GM04504 (cell line): ENCODE results near the gene MOV10.

Experiments used
- DNase-seq: peaks from one replicate; pipeline ENCODE4 v3.0.0-alpha.2; 2012; ENCODE audit warnings: low read depth

The MOV10 gene

DNA sequence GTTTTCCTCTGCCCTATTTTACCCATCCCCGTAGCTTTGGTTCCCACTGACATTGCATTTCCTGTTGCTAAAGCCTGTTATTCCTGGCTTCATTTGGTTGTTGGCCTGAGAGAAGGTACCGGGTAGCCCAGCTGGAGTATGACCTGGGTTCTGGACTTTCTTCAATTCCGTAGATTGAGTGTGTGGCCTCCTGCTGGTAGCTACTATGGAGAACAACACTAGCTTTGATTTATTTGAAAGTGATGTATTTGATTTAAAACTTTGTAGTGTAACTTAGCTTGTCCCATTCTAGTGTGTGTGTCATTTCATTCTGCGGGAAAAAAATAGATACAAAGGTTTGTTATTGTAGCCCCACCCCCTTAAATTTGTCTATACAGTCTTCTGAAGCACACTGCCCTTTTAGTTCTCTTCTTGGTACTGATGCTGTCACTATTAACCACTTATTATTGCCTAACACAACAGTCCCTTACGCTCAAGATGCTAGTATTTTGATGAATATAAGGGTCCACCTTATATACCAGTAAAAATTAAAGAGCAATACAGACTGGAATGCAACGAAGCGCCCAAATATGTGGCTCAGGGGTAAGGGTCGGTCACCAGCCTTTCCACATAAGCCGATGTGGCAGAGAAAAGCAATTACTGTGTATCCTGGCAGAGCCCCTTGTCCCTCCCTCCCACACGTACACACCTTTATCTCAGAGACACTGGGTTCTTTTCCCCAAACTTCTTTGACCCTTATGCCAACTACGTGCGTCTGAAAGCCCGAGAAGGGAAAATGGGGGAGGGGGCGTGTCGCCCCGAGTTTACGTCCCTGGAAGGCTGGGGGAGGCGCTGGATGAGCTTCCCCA, 643 bp upstream of the MOV10 start:
- peak; percentile 58 for DNase-seq

DNA sequence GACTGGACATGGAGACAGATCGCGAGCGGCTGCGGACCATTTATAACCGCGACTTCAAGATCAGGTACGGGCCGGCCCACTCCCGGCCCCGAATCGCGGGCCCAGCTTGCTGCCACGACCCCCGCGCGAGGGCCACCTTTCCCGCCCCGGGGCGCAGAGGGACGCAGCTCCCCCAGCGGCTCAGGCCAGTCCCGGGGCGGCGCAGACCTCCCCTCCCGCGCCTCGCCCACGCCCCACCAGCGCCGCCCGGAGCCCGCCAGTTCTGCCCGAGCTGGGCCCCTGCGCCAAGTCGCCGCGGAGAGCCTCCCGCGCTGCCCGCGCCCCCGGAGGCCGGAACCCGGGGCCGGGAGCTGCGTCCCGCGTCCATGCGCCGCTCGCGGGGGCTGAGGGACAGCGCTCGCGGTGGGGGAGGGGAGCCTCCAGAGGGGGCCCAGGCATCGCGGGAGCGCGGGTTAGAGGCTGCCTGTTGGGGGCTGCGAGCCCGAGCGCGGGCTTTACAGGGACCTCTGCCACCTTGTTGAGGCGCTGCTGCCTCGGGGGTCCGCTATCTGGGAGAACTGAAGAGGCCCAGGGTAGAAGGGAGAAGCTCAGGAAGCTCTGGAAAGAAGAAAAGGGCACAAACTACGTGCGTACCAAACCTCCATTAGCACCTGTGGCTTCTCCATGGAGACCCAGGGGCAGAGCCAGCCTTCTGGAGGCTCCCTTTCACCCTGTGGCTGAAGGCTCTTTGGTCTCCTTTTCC, 698 bp downstream of the MOV10 start:
- DNase-seq: no peak

DNA sequence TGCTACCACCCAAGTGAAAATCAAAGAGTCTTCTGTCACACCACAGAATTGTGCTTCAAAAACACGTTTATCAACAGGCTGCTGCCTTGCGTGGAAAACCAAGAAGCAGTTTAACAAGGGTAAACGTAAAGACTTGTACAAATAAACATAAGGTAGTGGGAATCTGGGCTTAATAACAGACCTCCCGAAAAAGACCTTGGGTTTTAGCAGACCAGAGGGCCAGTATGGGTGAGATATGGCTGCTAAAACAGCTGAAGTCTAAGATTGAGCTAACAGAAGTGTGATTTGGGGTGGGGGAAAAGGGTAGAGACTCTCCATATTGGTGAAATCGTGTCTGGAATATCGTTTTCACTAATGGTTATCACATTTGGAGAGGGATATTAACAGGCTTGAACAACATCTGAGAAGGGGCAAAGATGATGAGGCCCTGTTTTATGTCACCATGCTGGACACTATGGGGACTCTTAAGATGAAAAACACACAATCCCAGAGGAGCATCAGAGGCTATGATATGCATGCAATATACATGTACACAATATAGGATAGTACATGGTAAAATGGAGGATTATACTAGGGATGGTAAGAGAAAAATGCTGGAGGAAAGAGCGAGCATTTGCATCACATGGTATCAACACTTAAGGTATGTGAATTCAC, 1.4 kb downstream of the MOV10 start:
- no peak for DNase-seq

DNA sequence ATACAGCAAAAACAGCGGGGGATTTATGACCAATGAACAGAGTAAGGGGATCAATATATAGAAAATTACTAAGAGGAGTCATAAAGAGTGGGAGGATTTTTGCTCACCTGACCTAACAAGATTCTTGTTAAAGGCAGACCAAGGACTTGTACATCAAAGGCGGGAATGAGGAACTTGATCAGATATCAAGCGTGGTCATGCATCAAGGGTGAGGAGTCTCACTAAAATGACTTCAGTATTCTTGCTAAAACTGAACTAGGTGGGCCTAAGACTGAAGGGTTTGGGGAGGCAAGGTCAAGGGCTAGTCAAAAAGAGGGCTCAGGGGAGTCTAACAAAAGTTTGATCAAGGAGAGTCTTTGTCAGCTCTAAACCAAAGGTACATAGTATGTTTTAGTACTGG, 2.1 kb downstream of the MOV10 start:
- DNase-seq: no peak

DNA sequence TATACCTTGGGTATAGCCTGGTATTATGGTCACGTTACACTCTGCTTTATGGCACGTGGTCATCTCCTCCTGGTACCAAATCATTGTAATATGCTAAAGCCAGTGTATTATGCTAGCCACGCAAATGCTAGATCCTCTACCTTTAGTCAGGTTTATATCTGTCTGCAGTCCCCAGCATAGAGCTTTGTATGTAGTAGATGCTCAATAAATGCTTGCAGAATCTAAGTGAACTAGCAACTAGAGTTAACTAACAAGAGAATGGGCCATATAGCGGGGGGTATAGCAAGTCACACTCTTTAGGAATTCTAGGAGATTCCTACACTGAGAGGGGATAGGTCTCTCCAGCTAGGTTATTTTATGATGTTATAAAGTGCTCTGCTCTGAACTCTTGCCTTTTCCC, 3.0 kb downstream of the MOV10 start:
- DNase-seq: no peak

DNA sequence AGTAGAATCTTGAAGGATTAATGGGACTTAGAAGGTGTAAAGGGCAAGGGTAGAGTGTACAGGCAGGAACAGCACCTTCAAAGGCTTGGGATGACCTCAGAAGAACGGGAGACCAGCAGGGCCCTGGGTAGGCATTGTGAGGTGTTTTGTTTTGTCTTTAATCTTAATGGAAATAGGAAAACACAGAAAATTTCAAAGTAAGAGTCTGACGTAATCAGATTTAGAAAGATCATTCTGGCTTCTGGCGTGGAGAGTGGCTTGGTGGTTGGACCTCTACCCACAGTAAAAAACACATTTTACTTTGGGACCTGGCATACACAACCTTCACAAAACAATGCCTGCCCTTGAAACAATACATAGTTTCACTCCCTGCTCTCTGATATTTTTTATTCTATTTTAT, 4.1 kb downstream of the MOV10 start:
- DNase-seq: no peak

DNA sequence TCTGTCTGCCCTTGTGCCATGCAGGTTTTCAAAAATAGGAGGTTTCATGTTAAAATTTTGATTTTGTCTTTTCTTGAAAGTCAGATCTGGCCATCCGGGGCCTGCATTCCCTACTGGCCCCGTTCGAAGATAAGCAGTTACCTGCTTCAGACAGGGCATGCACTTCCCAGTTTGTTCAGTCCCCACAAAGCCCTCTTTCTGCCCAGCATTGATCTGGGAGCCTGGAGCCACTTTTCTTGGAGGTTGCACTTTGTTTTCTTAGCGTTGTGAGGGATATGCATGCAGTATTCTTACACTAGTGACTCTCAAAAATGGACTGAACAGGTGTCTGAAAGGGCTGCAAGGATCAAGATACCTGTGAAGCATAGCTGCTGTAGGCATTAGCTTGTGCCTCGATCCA, 11.5 kb downstream of the MOV10 start:
- DNase-seq: no peak

DNA sequence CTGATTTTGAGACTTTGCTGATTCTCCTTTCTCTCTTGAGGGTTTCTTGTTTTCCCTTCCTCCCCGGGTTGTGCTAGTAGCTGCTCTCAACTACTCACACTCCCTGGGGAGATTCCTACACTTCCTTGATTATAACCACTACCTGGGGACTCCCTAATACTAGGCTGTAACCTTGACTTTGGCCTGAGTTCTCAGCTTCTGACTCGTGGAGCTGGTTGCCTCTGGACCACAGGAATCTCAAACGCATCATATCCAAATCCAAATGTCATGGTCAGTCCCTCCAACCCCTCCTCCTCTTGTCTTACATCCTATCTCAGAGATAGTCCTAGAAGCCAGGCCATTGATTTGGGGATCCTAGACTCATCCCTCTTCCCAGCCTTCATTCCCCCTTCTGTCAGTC, 12.0 kb downstream of the MOV10 start:
- DNase-seq: no peak

DNA sequence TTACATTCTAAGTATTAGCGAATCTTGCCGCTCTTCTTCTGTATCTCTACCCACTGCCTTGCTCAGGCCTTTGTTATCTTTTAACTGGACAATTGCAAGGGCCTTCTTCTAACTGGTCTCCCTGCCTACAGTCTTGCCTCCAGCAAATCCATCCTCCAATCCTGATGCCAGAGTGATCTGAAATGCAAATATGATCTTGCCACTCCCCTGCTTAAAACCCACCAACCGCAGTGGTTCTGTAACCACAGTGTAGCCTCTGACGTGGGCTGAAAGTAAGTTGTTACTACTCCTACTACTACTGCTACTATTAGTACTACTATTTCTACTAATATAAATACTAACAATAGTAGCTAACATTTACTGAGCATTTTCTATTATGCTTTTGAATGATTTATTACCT, 12.4 kb downstream of the MOV10 start:
- DNase-seq: no peak

DNA sequence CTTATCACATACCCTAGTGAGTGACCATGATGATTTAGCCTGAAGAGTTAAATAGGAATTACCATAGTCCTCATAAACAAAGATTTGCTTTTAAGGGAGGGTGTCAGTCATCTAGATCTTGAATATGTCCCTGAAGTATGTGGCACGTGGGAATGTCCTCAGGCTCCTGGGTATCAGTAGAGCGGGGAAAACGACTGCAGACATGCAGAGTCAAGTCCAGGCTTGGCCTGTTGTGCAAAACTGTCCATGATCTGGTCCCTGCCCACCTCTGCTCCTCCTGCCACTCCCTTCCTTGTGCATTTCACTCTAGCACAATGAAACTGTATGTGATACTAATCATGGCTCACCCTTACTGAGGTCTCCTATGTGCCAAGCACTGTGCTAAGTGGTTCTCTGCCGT, 12.9 kb downstream of the MOV10 start:
- DNase-seq: no peak

DNA sequence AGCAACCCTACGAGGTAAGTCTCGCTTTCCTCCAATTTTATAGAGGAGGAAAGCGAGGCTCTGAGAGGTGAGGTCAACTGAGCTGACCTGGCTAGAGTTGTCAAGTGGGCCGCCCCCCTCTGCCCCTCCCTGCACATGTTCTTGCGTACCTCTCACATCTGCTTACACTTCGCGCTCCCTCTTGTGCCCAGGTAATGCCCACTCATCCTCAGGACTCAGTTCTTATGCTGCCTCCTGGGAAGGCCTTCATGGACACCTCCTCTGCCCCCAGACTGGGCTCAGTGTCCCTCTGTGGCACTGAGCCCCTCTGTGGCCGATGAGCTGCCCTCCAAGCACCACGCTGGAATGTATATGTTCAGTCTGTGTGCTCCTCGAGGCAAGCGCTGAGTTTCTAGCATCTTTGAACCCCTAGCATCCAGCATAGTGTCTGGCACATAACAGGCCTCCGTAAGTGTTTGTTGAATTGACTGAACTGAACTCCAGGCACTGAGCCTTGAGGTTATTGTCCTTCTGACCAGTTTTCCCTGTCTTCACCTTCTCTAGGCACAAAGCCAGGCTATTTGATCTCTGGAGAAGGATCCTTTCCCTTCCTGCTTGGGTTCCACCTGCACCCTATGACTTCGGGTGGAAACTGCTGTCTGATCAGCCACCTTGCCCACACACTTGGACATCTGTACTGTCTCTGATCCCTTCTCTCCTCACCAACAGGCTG, 13.5 kb downstream of the MOV10 start:
- no peak for DNase-seq

DNA sequence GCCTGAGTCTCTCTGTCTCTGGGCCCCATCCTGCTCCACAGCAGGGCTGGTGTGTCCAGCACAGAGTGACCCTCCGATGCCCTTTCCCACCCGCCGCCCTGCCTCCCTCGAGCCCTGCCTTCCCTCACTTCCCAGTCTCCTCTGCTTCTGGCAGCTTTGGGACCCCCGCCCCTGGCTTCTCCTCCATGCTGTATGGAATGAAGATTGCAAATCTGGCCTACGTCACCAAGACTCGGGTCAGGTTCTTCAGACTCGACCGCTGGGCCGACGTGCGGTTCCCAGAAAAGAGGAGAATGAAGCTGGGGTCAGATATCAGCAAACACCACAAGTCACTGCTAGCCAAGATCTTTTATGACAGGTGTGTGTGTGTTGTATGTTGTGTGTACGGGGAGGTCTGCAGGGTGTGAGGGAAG, 14.3 kb downstream of the MOV10 start:
- no peak for DNase-seq

DNA sequence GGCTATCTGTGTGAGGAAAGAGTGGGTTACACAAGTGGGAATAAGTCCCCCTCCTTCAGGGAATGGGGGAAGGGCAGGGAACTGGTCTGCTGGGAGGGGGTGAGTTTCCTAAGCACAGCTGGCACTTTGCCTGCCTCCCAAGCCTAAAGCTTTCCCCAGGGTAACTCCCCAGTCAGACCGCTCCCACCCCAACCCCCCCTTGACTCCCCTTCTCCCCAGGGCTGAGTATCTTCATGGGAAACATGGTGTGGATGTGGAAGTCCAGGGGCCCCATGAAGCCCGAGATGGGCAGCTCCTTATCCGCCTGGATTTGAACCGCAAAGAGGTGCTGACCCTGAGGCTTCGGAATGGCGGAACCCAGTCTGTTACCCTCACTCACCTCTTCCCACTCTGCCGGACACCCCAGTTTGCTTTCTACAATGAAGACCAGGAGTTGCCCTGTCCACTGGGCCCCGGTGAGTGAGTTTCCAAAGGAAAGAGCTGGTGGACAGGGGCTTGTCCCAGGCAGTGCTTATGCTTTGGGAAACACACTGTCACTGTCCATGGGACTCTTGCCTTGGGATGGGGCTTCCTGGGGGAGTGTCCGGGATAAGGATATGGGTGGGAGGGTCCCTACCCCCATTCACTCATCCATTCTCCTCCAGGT, 14.9 kb downstream of the MOV10 start:
- DNase-seq: no peak

DNA sequence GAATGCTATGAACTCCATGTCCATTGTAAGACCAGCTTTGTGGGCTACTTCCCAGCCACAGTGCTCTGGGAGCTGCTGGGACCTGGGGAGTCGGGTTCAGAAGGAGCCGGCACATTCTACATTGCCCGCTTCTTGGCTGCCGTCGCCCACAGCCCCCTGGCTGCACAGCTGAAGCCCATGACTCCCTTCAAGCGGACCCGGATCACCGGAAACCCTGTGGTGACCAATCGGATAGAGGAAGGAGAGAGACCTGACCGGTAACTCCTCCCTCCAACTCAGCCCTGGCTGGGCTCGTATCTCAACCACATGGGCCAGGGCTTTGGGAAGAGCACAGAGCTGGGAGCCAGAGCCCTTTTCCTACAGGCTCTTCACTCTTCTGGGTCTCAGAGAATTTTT, 15.4 kb downstream of the MOV10 start:
- DNase-seq: no peak

DNA sequence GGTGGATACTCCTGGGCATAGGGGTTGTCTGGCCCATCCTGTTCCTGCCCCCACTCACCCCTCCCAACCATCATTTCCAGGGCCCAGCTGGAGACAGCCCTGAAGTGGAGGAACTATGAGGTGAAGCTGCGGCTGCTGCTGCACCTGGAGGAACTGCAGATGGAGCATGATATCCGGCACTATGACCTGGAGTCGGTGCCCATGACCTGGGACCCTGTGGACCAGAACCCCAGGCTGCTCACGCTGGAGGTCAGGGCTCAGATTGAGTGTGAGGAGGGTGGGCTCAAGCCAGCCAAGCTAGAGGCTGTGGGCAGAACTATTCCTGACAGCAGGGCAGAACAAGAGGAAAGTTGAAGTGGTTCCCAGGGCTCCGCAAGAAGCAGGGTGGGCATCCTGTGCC, 18.2 kb downstream of the MOV10 start:
- DNase-seq: no peak

DNA sequence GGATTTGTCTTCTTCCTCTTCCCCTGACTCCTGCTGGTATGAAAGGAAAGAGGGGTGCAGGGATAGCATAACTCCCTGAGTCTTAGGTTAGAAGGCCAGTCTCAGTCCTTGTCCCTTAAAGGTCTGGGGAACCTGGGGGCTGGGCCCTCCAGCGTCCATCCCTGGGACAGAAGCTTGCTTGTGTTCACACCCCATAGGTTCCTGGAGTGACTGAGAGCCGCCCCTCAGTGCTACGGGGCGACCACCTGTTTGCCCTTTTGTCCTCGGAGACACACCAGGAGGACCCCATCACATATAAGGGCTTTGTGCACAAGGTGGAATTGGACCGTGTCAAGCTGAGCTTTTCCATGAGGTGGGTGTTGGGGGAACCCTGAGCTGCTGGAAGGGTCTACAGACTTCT, 19.4 kb downstream of the MOV10 start:
- DNase-seq: no peak

DNA sequence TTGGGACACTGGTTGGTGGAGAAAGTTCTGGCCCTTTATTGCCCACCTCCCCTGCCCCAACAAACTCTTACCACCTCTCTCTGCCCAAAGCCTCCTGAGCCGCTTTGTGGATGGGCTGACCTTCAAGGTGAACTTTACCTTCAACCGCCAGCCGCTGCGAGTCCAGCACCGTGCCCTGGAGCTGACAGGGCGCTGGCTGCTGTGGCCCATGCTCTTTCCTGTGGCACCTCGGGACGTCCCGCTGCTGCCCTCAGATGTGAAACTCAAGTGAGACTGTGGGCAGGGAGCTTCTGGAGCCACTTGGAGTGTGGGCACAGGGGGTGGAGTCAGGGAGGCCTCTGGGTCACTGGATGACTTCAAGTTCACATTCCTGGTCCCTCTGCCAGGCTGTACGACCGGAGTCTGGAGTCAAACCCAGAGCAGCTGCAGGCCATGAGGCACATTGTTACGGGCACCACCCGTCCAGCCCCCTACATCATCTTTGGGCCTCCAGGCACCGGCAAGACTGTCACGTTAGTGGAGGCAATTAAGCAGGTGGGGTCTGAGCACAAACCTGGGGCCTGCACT, 20.0 kb downstream of the MOV10 start:
- no peak for DNase-seq

DNA sequence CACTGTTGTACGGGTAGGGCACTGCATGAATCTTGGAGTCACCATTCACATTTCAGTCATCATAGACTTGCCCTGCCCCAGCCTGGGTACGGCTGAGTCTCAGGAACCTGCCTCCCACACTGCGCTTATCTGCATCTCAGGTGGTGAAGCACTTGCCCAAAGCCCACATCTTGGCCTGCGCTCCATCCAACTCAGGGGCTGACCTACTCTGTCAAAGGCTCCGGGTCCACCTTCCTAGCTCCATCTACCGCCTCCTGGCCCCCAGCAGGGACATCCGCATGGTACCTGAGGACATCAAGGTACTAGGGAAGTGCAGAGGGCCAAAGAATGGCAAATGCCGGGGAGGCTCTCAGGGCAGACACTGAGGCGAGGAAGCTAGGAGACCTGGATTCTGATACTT, 20.8 kb downstream of the MOV10 start:
- DNase-seq: no peak

DNA sequence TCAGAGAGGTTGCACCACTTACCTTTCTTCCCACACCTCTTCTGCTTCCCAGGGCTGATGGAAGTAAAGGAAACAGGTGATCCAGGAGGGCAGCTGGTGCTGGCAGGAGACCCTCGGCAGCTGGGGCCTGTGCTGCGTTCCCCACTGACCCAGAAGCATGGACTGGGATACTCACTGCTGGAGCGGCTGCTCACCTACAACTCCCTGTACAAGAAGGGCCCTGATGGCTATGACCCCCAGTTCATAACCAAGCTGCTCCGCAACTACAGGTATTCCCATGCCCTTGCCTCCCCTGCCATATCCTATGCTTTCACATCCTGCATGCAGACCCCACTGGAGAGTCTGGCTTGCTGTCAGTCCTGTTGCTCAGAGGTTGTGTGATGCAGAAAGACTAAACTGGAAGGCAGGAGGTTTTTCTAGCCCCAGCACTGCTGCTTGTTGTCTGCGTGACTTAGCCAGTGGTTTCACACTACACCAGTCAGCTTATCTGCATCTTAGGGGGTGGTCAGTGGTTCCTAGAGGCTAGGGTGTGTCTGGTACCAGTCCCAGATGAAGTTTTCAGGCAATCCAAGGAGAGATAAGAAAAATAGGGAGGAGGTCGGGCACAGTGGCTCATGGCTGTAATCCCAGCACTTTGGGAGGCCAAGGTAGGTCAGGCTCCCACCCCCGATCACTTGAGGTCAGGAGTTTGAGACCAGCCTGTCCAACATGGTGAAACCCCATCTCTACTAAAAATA, 22.3 kb downstream of the MOV10 start:
- DNase-seq: no peak

DNA sequence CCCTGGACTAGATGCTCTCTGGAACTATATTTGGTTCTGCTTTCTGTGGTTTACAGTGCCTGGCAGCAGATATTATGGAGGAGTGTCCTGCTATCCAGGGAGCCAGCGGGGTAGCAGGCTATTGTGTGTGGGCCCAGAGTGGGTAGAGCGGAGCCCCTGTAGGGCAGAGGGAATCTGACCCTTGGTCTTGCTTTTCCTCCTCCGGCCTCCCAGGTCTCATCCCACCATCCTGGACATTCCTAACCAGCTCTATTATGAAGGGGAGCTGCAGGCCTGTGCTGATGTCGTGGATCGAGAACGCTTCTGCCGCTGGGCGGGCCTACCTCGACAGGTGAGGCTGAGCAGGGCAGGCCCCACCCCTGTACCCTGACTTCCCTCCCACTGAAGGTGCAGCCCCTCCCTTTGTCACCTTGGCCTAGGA, 23.3 kb downstream of the MOV10 start:
- DNase-seq: no peak
